ENCODE measurements around the gene SKI. TPM values are rescaled to one million over a fixed set of nuclear protein-coding genes. Genes with fewer than 3 reads are reported as not detected.

SKI gene
- total RNA-seq, 1 donor from 2014 or later, result 12.1 TPM

- DNase-seq (ENCODE audit: low read depth), result no peak
These were observed 18.6 kb upstream of the SKI start for GRCh38 chr1:2209400-2210083.

DNA sequence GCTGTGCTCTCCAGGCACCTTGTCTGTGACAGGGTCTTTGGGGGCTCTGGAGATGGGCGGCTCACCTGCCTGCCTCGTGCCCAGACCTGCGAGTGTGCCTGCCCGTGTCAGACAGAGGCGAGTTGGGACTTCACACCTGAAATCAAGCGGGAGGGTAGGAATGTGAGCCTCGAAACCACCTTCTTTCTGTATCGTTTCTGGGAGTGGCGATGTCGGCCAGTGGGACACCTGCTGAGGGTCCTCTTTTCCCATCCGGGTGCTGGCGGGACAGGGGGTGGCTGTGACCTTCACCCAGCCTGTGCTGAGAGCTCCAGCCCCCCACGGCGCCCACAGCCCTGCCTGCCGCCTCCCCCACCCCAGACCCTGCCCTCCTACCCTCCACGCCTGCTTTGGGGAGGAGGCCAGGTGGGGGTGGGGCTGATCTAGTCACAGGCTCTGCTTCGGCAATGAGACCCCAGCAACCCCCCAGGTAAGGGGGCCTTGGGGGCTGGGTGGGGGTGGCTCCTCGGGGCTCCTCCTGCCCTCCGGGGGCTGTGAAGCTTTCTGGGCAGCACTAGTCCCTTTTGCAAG lies 17.9 kb upstream of the SKI start:
- no peak for DNase-seq (ENCODE audit: low read depth)

- DNase-seq (ENCODE audit: low read depth), result no peak
These were observed 17.3 kb upstream of the SKI start for GRCh38 chr1:2210786-2211185.

- DNase-seq (ENCODE audit: low read depth), result no peak
These were observed 15.9 kb upstream of the SKI start for GRCh38 chr1:2212274-2212531.

- DNase-seq (ENCODE audit: low read depth), result peak; percentile 92
These were observed 15.3 kb upstream of the SKI start for GRCh38 chr1:2212532-2213491.

DNA sequence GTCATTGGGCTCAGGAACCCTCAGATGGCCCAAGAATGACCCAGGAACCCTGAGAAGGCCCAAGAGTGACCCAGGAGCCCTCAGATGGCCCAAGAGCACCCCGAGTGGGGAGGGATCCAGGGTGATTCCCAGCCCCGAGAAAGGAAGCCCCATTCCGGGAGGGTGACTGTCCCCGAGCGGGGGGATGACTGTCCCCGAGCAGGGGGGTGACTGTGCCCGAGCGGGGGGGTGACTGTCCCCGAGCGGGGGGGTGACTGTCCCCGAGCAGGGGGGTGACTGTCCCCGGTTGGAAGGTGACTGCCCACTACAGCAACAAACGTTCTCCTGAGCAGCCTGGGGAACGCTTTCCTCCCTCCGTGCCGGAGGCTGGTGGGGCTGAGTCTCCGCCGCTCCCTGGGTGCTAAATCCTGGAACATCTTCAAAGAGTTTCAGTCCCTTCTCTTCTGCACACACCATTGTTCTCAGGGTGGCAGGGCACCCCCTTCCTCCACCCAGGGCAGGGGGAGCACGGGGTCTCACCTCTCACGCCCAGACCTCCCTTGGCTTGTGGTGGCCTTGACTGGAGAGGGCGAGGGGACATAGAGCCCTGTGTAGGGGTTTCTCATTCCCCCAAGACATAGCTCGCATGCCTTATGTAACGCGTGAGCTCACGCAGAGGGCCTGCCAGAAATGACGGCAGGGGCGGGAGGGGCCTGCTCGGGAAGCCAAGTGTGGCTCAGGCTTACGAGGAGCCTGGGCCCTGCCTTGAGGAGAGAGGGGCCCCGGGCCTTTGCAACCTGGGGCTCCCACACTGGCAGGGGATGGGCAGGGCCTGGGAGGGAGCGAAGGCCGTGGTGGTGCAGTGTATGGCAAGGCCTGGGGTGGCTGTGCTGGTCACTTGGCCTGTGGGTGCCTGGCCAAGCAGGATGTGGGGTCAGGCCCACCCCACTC lies 14.3 kb upstream of the SKI start:
- peak; percentile 34 for DNase-seq (ENCODE audit: low read depth)

DNA sequence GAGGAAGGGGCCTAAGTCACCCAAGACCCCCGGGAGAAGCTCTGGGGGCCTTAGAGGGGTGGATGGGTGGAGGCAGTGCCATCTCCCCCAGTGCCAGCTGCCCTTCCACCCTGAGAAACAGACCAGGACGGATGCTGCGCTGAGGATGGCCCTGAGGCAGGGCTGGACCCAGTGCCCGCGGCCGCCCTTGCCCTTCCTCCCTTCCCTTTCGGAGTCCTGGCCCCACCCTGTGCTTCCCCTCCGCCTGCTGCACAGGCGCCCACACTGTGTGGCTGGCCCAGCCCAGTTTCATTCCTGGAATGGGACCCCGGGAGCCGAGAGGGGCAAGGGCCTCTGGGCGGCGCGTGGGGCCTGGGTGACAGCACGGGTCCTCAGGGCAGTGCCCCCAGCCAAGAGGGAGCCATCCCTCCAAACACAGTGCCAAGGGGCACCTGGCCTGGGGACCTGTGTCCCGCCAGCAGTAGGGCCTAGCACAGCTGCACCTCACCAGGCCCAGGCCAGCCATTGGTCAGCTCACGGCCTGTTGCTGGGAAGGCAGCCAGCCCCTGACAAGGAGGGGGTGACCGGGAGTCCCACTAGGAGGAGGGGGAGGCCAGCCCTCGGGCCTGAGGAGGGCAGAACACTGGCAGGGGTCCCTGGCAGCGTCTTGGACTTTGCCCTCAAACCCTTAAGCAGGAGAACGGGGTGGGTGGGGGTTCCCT lies 13.4 kb upstream of the SKI start:
- no peak for DNase-seq (ENCODE audit: low read depth)

DNA sequence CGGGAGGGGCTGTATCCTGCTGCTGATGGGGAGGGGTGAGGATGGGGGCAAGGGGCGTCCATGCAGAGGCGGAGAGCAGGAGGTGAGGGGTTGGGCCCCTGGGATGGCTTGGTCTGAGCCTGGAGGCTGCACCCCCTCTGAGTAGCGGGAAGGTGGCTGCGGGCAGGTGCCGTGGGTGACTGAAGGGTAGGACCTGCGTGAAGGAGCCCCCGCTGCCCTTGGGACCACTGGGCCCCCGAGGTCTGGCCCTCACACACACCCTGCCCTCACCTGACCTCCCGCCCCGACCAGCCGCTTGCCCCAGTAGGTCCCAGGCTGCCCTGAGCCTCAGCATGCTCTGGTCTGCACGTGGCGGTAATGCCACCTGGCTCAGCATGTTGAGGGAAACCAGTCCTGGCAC lies 12.8 kb upstream of the SKI start:
- DNase-seq (ENCODE audit: low read depth), result no peak

- DNase-seq (ENCODE audit: low read depth), result no peak
These were observed 12.0 kb upstream of the SKI start for GRCh38 chr1:2215909-2216766.

- no peak for DNase-seq (ENCODE audit: low read depth)
These were observed 11.4 kb upstream of the SKI start for GRCh38 chr1:2216767-2217058.

GRCh38 chr1:2221271-2221670 lies 6.8 kb upstream of the SKI start:
- DNase-seq (ENCODE audit: low read depth), result no peak

GRCh38 chr1:2224170-2224584 lies 3.9 kb upstream of the SKI start:
- DNase-seq (ENCODE audit: low read depth), result no peak

GRCh38 chr1:2224631-2225428 lies 3.3 kb upstream of the SKI start:
- DNase-seq (ENCODE audit: low read depth), result no peak

GRCh38 chr1:2226525-2227345 lies 1.4 kb upstream of the SKI start:
- DNase-seq (ENCODE audit: low read depth), result no peak

GRCh38 chr1:2227346-2228156 lies 568 bp upstream of the SKI start:
- peak; percentile 96 for DNase-seq (ENCODE audit: low read depth)

DNA sequence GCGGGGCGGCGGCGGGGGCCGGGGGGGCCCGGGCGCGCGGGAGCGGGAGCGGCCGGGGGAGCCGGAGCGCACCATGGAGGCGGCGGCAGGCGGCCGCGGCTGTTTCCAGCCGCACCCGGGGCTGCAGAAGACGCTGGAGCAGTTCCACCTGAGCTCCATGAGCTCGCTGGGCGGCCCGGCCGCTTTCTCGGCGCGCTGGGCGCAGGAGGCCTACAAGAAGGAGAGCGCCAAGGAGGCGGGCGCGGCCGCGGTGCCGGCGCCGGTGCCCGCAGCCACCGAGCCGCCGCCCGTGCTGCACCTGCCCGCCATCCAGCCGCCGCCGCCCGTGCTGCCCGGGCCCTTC lies 546 bp downstream of the SKI start:
- DNase-seq (ENCODE audit: low read depth), result no peak

- DNase-seq (ENCODE audit: low read depth), result peak; percentile 80
These were observed 1.1 kb downstream of the SKI start for GRCh38 chr1:2229037-2229864.

All from myocyte (in vitro differentiated cells).